Measurements from ENCODE around the gene BANP.
"Not testable (repeated sequence)": the region's sequence is repeated elsewhere in the genome, so short reads cannot be mapped to it uniquely, and the experiment has no call there.

The BANP gene

DNA sequence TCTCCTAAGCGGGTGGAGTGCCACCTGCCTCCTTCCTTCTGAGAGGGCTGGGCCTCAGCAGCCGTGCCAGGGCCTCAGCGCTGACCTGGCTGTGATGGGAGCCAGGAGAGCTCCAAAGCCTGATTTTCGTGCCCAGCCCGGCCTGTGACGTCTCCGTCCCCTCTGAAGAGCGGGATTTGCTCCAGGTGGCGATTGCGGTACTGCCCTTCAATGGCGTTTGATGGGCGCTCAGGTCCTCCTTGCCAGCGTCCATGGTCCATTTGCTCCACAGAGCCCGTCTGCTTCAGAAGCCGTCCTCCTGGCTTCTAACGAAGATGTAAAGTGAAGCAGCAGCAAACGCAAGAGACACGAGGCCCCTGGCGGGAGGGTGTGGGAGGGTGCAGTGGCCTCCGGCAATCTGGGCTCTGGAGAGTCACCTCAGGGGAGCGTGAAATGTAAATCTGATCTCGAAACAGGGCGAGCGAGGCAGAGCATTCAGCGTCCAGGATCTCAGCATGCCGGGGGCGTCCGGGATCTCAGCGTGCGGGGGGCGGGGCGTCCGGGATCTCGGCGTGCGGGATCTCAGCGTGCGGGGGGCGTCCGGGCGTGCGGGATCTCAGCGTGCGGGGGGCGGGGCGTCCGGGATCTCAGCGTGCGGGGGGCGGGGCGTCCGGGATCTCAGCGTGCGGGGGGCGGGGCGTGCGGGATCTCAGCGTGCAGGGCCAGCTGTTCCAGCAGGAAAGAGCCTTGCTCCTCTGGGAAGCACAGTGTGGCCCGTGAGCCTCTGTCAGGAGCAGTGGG lies 68.0 kb downstream of the BANP start:
- DNase-seq: not testable (repeated sequence)

DNA sequence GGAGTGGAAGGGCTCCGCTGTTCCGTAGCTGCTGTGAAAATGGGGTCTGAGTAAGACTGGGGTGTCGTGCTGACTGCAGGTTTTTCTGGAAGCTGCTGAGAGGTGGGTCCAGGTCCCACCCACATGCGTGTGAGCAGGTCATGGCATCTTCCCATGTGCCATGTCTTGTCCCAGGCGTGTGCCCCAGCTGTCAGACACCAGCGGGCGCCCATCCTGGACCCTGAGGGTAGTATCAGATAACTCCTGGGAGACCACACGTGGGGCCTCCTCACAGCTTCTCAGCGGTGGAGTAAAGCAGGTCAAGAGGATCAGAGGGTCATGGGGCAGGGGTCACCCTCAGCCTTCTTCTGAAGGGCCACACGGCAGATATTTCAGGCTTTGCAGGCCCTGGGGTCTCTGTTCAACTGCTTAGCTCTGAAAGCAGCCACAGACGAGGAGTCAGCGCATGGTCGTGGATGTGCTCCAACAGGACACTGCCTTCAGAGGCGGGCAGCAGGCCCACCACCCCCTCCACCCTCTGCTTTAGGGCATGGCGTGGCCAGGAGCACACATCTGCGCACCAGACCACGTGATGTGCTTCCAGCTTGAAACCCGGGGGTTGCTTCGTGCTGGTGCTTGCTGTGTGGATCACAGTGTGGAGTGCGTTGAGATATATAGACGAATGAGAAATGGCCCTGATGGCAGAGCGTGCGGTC lies 68.7 kb downstream of the BANP start:
- DNase-seq: no peak

DNA sequence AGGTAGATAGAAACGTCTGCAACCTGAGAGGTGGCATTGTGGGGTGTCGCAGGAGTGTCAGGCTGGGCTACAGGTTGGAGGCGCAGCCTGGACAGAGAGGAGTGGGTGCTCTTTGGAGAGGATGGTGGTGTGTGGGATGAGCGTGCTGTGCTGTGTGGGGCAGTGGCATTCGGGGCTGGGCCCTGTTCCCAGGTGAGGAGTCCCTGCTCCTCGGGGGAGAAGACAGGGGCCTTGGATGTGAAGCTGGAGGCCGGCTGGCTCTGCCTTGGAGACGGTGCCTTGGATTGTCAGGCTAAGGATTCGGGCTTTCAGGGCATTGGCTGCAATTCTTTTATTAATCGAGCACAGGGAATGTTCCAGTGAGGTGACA lies 69.3 kb downstream of the BANP start:
- DNase-seq: no peak

DNA sequence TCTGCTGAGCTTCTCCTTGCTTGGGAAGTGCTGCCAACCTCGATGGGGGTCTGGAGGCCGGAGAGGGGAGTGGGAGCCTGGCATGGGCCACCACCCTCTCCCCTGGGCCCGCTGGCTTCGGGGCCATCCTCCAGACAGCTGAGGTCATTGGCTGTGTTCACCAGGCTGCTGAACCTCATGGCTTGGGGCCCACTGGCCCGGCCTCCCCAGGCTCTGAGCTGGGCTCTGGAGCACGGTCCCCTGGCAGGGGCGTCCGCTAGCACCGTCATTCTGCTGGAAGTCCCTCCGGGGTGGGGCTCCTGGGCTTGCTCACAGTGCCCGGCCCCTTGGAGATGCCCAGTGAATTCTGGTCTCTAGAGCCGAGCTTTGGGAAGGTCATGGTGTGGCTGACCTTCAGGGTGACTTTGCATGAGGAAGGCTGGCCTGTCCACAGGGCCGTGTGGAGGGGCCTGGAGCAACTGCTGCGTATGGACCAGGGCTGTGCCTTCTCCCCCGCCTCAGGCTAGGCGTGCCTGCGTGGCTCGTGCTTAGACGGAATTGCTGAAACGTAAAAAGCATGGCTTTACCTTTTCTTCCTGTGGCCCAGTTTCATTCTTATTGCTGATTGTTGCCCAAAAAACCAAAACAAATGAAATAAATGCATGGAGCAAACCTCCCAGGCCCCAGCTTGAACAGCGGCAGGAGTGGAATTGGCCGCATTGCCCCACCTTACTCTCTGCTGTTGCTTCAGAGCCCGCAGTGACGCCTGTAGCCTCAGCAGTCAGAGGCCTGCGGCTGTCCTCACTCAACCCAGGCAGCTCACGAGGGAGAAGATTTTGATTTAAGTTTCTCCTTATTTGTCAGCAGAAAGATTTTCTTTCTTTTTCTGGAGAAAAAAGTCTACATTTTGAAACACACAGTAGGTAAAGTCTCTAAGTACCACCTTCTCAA lies 70.1 kb downstream of the BANP start:
- not testable (repeated sequence) for DNase-seq

DNA sequence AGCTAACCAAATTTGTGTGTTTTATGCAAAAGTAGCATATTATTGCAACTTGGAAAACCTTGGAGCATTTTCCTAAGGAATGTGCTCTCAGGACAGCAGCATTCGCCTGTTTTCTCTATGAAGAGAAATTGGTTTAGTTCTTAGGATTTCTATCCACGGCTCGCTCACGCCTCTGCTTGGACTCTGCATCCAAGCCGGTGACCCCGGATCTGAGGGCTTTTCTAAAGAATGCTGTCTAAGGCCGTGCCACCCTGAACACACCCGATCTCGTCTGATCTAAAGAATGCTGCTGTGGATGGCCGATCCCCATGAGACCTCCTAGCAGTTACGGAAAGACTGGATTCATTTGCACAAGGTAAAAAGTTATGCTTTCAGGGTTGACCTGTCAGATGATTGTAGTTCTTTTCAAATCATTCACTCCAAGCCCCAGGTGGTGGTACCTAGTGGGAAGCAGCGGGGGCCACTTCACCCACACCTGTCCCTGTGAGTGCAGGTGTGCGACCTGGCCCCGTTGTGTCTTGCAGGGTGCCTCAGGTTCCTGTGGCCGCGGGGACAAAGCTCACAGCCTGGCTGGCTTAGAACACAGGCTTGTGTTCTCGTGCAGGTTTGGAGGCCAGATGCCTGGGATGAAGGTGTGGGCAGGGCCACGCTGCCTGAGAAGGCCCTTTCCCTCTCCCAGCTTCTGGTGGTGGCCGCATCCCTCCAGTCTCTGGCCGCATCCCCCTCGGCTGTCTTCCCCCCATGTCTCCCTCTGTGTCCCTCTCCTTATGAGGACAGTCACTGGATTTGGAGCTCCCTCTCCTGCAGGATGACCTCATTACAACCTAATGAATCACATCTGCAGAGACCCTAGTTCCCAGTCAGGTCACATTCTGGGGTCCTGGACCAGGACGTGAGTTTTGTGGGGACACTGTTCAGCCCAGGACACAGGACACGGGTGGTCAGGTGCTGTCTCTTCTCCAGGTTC lies 71.1 kb downstream of the BANP start:
- DNase-seq: no peak

DNA sequence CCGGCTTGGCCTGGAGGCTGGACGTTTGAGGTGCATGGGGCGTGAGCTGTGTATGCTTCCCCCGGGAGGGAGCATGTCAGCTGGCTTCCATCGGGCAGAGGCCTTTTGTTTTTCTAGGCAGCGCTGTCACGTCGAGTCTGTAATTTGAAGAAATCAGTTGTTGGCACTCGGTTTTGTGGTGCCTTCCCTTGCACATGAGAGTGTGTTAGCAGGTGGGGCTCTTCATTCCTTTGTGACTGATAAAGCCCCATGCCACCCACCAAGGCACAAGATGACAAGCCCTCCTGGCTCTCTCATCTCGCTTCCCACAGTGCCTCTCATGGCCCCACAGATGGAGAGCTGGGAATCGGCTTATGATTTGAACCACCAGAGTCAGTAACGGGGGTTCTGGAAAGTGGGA lies 72.1 kb downstream of the BANP start:
- DNase-seq: no peak

DNA sequence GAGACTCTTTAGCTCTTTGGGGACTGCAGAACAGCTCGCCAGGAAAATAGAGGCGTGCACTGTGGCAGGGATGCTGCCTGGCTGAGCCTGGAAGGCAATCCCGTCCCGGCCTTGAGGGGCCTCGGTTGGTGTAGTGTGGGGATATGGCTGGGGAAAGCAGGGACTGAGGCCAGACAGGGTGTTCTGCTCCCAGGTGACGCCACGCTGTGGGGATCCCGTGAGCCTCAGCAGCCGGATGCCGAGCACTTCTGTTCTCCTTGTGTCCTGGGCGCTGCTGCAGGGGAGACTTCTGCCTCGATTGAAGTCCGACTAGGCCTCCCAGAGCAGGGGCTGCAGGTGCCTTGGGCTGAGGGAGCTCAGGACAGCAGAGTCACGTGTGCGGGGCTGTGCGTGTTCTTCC lies 72.6 kb downstream of the BANP start:
- DNase-seq: no peak

DNA sequence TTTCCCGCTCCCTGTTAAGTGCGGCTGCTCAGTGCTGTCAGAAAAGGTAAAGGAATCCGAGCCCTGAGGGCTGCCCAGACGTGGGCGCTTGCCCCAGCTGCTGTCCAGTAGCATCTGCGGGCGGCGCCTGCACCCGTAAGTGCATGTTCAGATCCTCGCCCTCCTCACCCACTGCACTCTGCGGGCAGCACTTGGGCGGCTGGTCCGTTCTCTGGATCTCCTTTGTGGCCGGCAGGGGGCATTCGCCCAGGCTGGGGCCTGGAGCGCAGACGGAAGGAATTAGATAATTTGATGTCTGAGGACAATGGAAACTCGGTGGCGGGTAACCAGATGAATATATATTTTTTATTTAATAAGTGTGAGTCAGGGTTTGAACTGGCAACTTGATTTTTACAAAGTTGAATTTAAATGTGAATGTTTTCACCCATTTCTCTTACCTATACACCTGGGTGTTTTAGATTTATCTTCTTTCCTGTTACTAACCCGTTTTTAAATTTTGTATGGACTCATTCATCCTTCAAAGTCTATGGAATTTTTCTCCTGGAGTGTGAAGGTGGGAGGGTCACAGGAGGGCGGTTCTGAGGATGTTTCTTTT lies 73.4 kb downstream of the BANP start:
- not testable (repeated sequence) for DNase-seq

DNA sequence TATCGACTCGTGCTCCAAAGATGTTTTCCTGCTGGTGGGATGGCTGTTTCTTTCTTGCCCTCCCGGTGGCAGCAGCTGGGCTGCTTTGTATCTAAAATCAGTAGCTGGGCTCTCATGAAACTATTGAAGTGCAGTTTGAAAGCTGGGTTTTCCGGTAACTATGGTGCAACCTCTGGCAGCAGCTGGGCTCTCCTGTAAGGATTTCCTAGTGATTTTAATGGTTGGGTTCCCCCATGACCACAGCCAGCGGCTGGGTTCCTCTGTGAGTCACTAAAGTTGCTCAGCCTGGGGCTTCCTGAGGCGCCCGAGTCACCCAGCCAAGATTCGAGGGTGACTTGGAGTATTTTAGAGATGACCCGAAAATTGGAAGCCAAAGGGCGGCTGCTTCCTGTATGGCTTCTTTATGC lies 73.9 kb downstream of the BANP start:
- peak; percentile 31 to 55 for DNase-seq

DNA sequence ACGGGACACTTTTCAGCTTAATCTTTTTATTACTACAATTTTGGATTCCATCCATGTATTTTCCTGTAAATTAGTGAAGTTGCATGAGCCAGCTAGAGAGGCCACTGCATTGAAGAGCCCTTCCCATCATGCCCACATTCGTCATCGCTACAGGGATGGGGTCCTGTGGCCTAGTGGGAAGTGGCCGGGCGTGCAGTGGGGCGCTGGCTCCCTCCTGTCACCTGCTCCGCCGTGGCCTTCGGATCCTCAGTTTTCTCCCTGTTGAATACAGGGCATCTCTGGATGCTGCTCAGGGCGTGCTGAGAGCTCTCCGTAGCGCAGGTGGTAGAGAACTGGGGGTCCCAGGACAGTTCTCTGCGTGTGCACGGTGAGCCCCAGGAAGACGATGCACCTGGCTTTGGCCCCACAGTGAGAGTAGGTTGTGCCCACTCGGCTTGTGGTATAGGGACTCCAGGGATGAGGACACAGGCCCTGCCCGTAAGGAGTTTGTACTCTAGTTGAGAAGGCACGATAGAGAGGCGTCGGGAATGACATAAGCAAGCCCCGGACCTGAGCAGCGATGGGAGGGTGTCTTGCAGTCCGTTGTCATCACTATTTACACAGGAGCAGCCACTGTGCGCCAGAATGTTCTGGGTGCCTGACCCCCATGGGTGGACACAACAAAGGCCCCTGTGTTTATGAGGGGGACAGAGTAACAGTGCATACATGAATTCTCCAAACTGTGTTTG lies 74.8 kb downstream of the BANP start:
- DNase-seq: not testable (repeated sequence)

DNA sequence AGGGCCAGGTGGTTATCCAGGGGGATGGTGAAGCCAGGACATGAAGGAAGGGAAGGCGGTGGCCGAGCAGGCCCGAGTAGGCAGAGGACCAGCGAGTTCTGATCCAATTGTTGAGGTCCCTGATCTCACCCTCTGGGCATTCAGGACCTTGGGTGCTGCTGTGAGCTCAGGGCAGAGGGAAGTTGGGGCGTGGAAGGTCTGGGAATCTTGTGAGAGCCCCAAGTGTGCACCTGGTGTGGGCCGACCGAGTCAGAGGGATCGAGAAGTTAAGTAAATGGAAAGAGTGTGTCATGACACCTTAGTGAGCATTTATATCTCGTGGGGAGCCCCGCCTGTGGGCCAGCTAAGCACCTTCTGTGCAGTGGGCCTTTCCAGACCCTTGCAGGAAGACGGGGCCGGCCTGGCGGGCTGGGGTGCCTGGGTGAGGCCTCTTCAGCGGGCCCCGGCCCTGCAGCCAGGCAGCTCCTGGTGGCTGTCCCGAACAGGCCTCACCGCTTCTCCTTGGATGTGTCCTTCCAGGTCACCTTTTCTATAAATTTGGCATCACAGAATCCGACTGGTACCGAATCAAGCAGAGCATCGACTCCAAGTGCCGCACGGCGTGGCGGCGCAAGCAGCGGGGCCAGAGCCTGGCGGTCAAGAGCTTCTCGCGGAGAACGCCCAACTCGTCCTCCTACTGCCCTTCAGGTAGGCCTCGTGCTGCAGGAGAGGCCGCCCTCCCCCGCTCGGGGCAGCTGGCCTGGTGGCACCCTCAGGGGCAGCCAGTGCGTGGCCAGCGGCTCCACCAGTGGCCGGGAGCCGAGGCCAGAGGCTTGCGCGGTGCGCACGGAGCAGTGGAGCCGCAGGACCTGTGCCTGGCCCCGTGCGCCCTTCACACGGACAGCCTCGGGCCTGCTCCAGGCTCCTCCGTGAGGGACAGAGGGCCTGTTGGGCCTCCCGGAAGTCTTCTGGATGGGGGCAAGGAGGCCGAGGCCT lies 76.0 kb downstream of the BANP start:
- no peak for DNase-seq

DNA sequence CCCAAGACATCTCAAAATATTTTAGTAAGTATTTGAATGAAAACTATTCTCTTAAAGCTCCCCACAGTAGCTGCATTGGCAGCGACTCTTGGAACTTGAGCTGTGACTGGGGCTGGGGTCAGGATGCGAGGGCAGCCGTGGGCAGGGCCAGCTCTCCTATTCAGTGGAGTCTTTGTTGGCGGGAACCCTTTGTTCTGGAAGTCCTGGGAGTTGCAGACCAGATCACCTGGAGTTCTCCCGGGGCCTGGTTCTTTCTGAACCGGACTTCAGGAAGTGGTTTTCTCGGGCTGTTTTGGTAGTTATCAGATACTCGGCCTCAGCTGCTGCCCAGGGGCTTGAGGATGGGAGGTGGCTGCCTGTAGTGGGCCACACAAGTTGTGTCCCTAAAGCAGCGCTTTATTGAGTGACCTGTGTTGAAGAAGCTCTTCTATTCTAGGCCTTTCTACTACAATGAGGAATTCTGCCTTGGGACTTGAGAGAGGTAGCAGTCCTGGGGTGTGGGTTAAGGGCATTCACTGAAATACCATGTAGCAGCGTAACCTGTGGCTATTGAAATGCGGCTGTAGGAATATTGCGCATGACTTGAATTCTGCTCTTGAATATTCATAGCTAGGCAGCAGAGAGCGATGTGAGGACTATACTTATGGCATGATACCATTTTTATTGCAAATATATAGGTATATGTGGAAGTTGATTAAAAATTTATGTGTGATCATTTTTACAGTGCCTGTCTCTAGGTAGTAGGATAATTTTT lies 77.1 kb downstream of the BANP start:
- DNase-seq: not testable (repeated sequence)

DNA sequence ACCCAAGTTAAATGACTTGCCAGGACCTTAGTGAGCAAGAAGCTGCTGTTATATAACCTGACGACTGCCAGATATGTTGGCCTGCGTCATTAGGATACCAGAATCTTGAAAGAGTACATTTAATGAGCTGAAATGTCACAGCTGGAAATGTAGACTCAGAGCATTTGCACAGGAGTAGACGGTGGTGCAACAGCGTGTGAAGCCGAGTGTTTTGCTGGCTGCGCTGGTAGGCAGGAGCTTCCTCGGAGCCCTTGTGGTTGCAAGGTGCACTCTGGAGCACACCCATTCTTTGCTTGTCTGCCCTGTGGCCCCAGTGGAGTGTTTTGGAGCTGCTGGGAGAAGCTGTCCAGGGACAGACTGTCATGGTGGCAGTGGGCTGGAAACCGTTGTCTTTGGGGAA lies 79.3 kb downstream of the BANP start:
- no peak for DNase-seq

DNA sequence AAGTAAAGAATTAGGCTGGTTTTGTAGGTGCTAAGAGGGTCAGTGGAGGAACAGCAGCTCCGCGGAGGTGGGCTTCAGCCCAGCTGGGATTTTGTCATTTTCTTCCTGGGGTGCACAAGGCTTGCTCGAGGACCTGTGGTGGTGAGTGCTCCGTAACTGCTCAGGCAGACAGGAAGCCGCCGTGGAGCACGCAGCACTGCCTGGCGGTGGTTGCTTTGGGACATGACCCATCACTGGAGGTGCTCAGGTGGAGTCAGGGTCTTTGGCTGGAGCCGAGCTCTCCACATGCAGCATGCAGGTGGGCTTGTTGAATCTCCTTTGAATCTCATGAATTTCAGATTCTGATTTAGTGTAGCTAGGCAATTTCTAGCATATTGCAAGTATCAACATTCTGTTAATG lies 79.7 kb downstream of the BANP start:
- DNase-seq: not testable (repeated sequence)

DNA sequence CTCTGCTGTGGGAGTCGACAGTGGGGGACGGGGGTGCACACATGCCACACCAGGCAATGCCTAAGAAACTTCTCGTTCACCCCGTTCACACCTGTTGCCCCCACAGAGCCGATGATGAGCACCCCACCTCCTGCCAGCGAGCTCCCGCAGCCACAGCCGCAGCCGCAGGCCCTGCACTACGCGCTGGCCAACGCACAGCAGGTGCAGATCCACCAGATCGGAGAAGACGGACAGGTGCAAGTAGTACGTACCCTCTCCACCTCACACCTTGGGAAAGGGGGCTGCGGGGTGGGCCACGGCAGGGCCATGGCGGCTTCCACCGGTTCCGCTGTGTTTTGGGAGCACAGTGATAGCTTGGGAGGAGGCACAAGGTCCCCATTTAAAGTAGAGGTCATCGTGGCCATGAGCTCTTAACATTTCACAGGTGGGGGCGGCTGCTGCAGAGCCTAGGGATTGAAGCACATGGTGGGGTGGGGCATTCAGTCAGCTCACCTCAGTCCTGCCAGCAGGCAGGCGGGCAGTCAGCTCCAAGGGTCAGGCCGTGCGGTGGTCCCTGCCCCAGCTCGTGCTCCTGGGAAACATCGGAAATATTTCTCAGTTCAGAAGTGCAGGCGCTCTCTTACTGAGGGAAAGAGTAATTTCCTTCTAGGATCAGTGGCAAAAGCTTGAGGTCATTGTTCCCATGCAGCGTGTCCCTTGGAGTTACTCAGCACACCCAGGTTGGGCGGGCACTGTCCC lies 81.9 kb downstream of the BANP start:
- DNase-seq: not testable (repeated sequence)

DNA sequence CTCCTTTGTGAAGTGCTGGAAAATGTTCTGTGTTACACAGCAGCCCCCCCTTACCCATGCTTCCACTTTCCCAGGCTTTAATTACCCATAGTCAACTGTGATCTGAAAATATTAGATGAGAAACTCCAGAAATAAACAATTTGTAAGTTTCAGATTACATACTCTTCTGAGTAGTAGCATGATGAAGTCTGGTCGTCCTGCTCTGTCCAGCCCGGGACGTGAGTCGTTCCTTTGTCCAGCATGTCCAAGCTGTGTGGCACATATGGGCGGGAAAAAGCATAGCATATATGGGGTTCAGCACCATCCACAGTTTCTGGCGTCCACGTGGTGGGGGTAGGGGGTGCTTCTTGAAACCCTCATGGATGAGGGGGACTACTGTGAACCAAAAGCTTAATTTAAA lies 83.5 kb downstream of the BANP start:
- no peak for DNase-seq

DNA sequence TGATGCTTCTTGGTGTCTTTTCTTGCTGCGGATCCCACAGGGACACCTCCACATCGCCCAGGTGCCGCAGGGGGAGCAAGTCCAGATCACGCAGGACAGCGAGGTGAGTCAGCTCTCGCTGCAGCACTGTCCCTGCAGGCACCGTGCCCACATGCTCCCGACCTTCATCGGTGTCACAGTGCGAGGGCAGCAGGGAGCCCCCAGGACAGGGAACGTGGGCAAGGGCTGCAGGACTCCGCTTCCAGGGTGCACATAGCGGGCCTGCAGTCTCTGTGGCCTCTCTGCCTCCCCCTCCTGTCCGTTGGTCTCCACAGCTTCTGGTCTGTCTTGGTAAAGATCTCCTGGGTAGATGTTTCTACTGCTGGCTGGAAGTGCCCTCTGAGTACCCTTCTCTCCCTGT lies 84.1 kb downstream of the BANP start:
- DNase-seq: no peak
